KMS-11 (cell line): ENCODE results near the gene FARS2.

Experiments
- H2AFZ ChIP-seq: fragments of 200-600 bp; sonication (generic); 2 replicates; pipeline ENCODE4 v1.6.1; 2016; ENCODE audit warnings: antibody characterized with exemption, mixed run types, low read depth
- H3K27ac ChIP-seq: fragments of 200-600 bp; sonication (generic); 2 replicates; pipeline ENCODE4 v1.6.1; 2016; ENCODE audit warnings: mild to moderate bottlenecking, mixed run types
- H3K27me3 ChIP-seq: fragments of 200-600 bp; sonication (generic); 2 replicates; pipeline ENCODE4 v1.6.1; 2017; ENCODE audit warnings: mild to moderate bottlenecking, low read depth, mixed run types, moderate library complexity; ENCODE audit not compliant: insufficient read depth
- H3K36me3 ChIP-seq: fragments of 200-600 bp; sonication (generic); 2 replicates; pipeline ENCODE4 v1.6.1; 2017; ENCODE audit warnings: mild to moderate bottlenecking, mixed run types; ENCODE audit not compliant: insufficient read depth
- H3K4me1 ChIP-seq: fragments of 200-600 bp; sonication (generic); 2 replicates; pipeline ENCODE4 v1.6.1; 2016; ENCODE audit warnings: mild to moderate bottlenecking, low read depth, mixed run types; ENCODE audit not compliant: poor library complexity, severe bottlenecking
- H3K4me2 ChIP-seq: fragments of 200-600 bp; sonication (generic); 2 replicates; pipeline ENCODE4 v1.7.0; 2016; ENCODE audit warnings: mild to moderate bottlenecking, mixed run types
- H3K4me3 ChIP-seq: fragments of 200-600 bp; sonication (generic); IDR thresholded peaks from 2 replicates; pipeline ENCODE4 v1.6.1; 2017; ENCODE audit warnings: low read depth, low read length, mixed read lengths; ENCODE audit not compliant: insufficient read depth
- H3K79me2 ChIP-seq: fragments of 200-600 bp; sonication (generic); 2 replicates; pipeline ENCODE4 v1.6.1; 2016; ENCODE audit warnings: low read depth, mixed run types; ENCODE audit not compliant: insufficient read depth
- H3K9ac ChIP-seq: fragments of 200-600 bp; sonication (generic); 2 replicates; pipeline ENCODE4 v1.6.1; 2016; ENCODE audit warnings: mild to moderate bottlenecking, mixed run types
- H4K20me1 ChIP-seq: fragments of 200-600 bp; sonication (generic); 2 replicates; pipeline ENCODE4 v1.6.1; 2016; ENCODE audit warnings: mild to moderate bottlenecking, mixed run types; ENCODE audit not compliant: insufficient read depth
- CTCF ChIP-seq: fragments of 200-600 bp; sonication (generic); conservative IDR thresholded peaks from 2 replicates; pipeline ENCODE4 v1.6.1; 2017; ENCODE audit warnings: low read depth, mild to moderate bottlenecking, antibody characterized with exemption, low read length, moderate library complexity, mixed read lengths

Gene FARS2

GRCh38 chr6:5662797-5663196 lies 401.5 kb downstream of the FARS2 start:
- Histone ChIP-seq H3K9ac (no peak overlapping the region), H3K79me2 (no peaks in the 10 kb centered on the region), H3K4me2 (no peak overlapping the region), H3K4me1 (no peaks in the 10 kb centered on the region), H2AFZ (no peak overlapping the region), H3K36me3 (no peaks in the 10 kb centered on the region), H4K20me1 (no peaks in the 10 kb centered on the region), H3K27me3 (no peaks in the 10 kb centered on the region), H3K27ac (no peak overlapping the region), H3K4me3 (no peak overlapping the region)
- no peak for TF ChIP-seq CTCF

GRCh38 chr6:5663259-5663658 lies 401.9 kb downstream of the FARS2 start:
- no peak overlapping the region for H2AFZ ChIP-seq
- no peak overlapping the region for H3K9ac ChIP-seq
- H3K4me2 ChIP-seq, result no peak overlapping the region
- no peaks in the 10 kb centered on the region for H3K4me1 ChIP-seq
- H4K20me1 ChIP-seq, result no peaks in the 10 kb centered on the region
- no peaks in the 10 kb centered on the region for H3K36me3 ChIP-seq
- H3K27ac ChIP-seq, result no peak overlapping the region
- no peak for TF ChIP-seq CTCF
- no peak overlapping the region for H3K4me3 ChIP-seq
- H3K79me2 ChIP-seq, result no peaks in the 10 kb centered on the region
- H3K27me3 ChIP-seq, result no peaks in the 10 kb centered on the region

- no peaks in the 10 kb centered on the region for H3K36me3 ChIP-seq
- no peaks in the 10 kb centered on the region for H3K27me3 ChIP-seq
- TF ChIP-seq CTCF, result no peak
- H3K4me3 ChIP-seq, result no peak overlapping the region
- no peaks in the 10 kb centered on the region for H4K20me1 ChIP-seq
- H3K79me2 ChIP-seq, result no peaks in the 10 kb centered on the region
- no peak overlapping the region for H3K9ac ChIP-seq
- no peak overlapping the region for H2AFZ ChIP-seq
- no peak overlapping the region for H3K27ac ChIP-seq
- no peaks in the 10 kb centered on the region for H3K4me1 ChIP-seq
- no peak overlapping the region for H3K4me2 ChIP-seq
These were observed 402.4 kb downstream of the FARS2 start for GRCh38 chr6:5663739-5664138.

- no peak overlapping the region for H3K4me2 ChIP-seq
These were observed 402.8 kb downstream of the FARS2 start for GRCh38 chr6:5664149-5664548.

More at GRCh38 chr6:5664149-5664548, 402.8 kb downstream of the FARS2 start:
- Histone ChIP-seq H3K27me3 (no peaks in the 10 kb centered on the region), H3K4me1 (no peaks in the 10 kb centered on the region), H2AFZ (no peak overlapping the region), H3K9ac (no peak overlapping the region), H3K79me2 (no peaks in the 10 kb centered on the region), H3K4me3 (no peak overlapping the region), H3K27ac (no peak overlapping the region), H3K36me3 (no peaks in the 10 kb centered on the region), H4K20me1 (no peaks in the 10 kb centered on the region)
- no peak for TF ChIP-seq CTCF
